C4-2B (cell line): ENCODE results near the gene DNAJC17.

Experiments
- H3K27ac ChIP-seq: fragments of 450-650 bp; 2 replicates; pipeline ENCODE4 v1.5.1; 2017
- ZFX ChIP-seq: fragments of 450-650 bp; IDR thresholded peaks from 2 replicates; pipeline ENCODE4 v1.6.1; 2017
- TF ChIP-seq, protein P1 (sequence below): fragments of 450-650 bp; conservative IDR thresholded peaks from 2 replicates; pipeline ENCODE4 v1.5.1; 2017; ENCODE audit warnings: mild to moderate bottlenecking

DNAJC17 gene

DNA sequence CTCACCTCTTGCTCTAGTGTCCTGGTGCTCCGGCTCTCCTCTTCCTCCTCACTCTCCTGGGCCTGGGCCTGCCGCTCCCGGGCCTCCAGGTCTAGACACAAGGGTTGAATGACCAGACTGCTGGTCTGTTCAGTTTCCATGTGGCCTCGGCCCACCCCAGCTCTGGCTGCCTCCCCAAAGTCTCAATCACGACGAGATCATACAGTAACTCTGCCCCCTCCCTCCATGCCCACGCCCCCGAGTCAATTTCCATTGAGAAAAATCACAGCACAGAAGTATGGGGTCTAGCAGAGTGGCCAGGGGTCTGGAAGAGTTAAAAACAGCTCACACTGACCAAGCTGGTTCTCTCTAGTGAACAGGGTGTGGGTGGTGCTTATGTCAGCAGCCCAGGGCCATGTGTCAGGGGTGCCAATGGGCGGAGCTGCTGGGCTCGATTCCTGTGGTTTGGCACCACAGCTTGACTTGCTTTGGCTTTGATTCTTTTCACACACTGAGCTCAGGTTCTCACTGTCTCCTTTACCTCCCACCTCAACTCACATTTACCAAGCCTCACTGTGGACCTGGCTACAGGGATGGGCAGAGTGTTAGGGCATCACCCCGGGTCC is 30.6 kb downstream of the DNAJC17 start:
- TF ChIP-seq ZFX: no peak
- TF ChIP-seq, protein P1, sequence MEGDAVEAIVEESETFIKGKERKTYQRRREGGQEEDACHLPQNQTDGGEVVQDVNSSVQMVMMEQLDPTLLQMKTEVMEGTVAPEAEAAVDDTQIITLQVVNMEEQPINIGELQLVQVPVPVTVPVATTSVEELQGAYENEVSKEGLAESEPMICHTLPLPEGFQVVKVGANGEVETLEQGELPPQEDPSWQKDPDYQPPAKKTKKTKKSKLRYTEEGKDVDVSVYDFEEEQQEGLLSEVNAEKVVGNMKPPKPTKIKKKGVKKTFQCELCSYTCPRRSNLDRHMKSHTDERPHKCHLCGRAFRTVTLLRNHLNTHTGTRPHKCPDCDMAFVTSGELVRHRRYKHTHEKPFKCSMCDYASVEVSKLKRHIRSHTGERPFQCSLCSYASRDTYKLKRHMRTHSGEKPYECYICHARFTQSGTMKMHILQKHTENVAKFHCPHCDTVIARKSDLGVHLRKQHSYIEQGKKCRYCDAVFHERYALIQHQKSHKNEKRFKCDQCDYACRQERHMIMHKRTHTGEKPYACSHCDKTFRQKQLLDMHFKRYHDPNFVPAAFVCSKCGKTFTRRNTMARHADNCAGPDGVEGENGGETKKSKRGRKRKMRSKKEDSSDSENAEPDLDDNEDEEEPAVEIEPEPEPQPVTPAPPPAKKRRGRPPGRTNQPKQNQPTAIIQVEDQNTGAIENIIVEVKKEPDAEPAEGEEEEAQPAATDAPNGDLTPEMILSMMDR: no peak

DNA sequence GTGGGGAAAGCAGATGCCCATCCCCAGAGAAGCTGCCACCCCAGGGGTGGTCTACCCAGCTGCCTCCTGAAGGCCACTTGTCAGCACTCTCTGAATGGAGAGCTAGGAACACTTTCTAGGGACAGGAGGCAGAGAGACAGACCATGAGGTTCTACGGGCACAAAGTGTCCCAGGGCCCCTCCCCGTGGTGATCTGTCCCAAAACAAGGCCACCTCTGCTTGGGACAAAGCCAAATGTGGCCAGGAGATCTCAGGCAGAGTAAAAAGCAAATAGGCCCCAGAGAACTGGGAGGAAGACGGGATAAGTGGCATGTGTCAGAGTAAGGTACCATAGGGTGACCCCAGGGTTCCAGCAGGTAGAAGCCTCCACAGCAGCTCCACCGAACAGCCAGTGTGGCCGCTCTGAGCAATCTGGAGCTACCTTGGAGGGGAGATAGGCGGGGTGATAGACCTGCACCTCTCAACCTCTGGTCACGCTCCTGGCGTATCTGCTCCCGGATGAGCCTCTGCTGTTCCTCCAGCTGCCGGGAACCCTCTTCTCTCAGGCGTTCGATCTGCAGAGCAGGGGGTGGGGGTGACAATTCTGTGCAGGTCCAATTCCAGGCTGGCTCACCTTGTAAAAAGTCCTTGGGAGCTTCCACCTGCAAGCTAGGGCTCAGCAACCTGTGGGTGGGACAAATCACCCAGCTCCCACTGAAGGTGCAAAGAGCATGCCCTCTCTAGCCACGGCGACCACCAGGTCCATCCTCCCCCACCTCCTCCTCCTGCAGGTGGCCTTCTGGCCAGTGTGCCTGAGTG is 31.3 kb downstream of the DNAJC17 start:
- H3K27ac ChIP-seq: peak overlapping the region; percentile 72
- TF ChIP-seq ZFX: no peak
- TF ChIP-seq, protein P1: no peak

More for the DNA sequence above, 30.6 kb downstream of the DNAJC17 start:
- peak overlapping the region; percentile 72 for H3K27ac ChIP-seq

DNA sequence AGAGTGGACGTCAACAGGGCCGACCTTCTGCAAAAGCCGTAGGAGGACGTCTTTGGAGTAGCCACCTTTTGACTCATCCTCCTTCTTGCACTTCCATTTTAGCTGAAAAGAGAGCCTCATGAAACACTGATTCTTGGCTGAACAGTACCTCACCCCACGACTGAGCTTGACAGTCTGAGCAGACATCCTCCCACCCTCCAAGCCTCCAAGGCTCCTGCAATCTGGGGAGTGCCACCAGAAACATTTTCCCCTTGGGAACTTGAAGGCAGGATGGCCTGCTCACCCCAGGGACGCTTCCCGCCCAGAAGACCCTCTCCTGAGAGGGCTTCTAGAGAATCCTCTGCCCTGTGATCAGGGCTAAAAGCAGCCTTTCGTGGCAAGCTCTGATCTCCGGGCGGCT is 32.3 kb downstream of the DNAJC17 start:
- no peak overlapping the region for H3K27ac ChIP-seq
- no peak for TF ChIP-seq ZFX
- TF ChIP-seq, protein P1: no peak

DNA sequence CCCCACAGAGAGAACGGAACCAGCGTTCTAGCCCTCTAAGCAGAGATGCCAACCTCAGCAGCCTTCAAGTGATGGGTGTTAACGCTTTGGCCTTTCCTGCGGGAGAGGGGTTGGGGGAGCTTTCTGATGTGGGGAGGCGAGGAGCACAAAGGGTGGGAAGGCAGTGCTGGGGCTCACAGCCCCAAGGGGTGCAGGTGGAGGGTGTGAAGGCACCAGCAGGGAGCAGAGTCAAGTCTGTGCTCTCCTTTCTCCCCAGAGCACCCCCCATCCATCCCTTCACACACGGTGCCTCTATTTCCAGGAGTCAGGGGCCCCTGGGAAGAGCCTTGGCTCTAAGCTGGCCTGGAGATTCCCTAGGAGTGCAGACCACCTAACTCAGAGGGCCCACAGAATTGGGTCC is 33.4 kb downstream of the DNAJC17 start:
- H3K27ac ChIP-seq: no peak overlapping the region
- TF ChIP-seq, protein P1: no peak
- TF ChIP-seq ZFX: no peak

- no peak for TF ChIP-seq ZFX
- TF ChIP-seq, protein P1: no peak
Measured at GRCh38 chr15:40773496-40773895, 33.8 kb downstream of the DNAJC17 start.

GRCh38 chr15:40772014-40772413 is 35.3 kb downstream of the DNAJC17 start:
- TF ChIP-seq, protein P1: no peak
- no peak for TF ChIP-seq ZFX
- no peak overlapping the region for H3K27ac ChIP-seq

More at GRCh38 chr15:40773496-40773895, 33.8 kb downstream of the DNAJC17 start:
- no peak overlapping the region for H3K27ac ChIP-seq

DNA sequence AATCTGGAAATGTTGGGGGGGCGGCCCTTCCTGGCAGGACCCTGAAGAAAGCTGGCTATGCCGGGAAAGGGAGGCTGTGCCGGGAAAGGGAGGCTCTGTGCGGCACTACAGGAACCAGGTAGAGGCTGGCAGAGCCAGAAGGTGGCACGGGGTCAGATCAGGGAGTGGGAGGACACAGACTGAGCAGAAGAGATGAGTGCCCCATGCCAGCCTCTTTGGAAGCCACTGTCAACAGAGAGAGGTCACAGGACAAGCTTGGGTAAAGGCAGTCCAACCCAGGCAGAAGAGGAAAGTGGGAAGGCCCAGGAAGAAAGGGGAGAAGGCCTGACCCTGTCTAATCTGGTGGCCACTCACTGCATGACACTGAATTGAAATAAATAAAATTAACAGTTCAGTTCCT is 36.0 kb downstream of the DNAJC17 start:
- H3K27ac ChIP-seq: no peak overlapping the region
- TF ChIP-seq, protein P1: no peak
- TF ChIP-seq ZFX: no peak
